PFSK-1 (cell line): ENCODE data around the gene ESRRG.

ENCODE experiments used
- POLR2AphosphoS5 ChIP-seq: IDR thresholded peaks from 2 replicates; pipeline ENCODE4 v1.6.1; 2012; ENCODE audit warnings: low read depth, mild to moderate bottlenecking, control low read depth, low read length, moderate library complexity
- TAF1 ChIP-seq: IDR thresholded peaks from 2 replicates; pipeline ENCODE4 v1.6.1; 2012; ENCODE audit warnings: low read length, control low read depth, borderline replicate concordance; ENCODE audit not compliant: insufficient read depth
- TF ChIP-seq, protein P1 (sequence below), 2 experiments: IDR thresholded peaks; 2 replicates each; pipeline versions ENCODE4 v1.6.1 to v1.8.0; 2011 to 2012; ENCODE audit warnings: low read depth in 2 of 2, low read length in 2 of 2, control low read depth in 1 of 2, inconsistent platforms in 1 of 2, mild to moderate bottlenecking in 1 of 2, moderate library complexity in 1 of 2; ENCODE audit not compliant: insufficient read depth in 1 of 2

DNA sequence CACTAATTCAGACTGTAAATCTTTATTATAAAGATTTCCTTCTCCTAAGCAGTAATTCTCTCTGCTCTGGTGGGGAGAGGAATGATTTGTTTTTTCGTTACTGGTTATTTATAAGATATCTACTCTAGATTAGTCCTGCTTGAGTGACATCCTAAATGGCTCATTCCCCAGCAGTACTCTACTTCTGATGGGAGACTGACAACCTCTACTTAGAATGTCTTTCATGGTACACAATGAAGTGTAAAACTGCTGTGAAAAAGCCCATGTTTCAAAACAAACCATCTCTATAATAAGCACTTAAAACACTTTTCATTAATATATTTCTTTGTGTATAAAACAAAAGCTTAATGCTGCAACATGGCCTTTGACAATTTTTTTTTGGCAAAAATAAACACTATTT lies 33.9 kb upstream of the ESRRG start:
- TF ChIP-seq TAF1: no peak
- TF ChIP-seq POLR2AphosphoS5: no peak
- TF ChIP-seq, protein P1, sequence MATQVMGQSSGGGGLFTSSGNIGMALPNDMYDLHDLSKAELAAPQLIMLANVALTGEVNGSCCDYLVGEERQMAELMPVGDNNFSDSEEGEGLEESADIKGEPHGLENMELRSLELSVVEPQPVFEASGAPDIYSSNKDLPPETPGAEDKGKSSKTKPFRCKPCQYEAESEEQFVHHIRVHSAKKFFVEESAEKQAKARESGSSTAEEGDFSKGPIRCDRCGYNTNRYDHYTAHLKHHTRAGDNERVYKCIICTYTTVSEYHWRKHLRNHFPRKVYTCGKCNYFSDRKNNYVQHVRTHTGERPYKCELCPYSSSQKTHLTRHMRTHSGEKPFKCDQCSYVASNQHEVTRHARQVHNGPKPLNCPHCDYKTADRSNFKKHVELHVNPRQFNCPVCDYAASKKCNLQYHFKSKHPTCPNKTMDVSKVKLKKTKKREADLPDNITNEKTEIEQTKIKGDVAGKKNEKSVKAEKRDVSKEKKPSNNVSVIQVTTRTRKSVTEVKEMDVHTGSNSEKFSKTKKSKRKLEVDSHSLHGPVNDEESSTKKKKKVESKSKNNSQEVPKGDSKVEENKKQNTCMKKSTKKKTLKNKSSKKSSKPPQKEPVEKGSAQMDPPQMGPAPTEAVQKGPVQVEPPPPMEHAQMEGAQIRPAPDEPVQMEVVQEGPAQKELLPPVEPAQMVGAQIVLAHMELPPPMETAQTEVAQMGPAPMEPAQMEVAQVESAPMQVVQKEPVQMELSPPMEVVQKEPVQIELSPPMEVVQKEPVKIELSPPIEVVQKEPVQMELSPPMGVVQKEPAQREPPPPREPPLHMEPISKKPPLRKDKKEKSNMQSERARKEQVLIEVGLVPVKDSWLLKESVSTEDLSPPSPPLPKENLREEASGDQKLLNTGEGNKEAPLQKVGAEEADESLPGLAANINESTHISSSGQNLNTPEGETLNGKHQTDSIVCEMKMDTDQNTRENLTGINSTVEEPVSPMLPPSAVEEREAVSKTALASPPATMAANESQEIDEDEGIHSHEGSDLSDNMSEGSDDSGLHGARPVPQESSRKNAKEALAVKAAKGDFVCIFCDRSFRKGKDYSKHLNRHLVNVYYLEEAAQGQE (IDR thresholded peaks at IDR 0.05; ENCODE audit: insufficient read depth in 1 of 2, low read depth in 2 of 2, low read length in 2 of 2): no peak
